Uterus (tissue), 2 donors: ENCODE data around the gene SOWAHD.

Source experiments
- CTCF ChIP-seq, 4 experiments: fragments of 200-600 bp in 2 of 4; fragments of 450-650 bp in 2 of 4; sonication (generic) in 2 of 4; IDR thresholded peaks; one replicate each; pipeline ENCODE4 v1.5.1; 2016 to 2019; ENCODE audit warnings: antibody characterized with exemption in 4 of 4, mild to moderate bottlenecking in 2 of 4, moderate library complexity in 1 of 4
- POLR2A ChIP-seq, 2 donors: fragments of 450-650 bp; IDR thresholded peaks; one replicate each; pipeline ENCODE4 v1.6.1; 2016; ENCODE audit warnings: antibody characterized with exemption in 2 of 2, mild to moderate bottlenecking in 1 of 2, moderate library complexity in 1 of 2

- TF ChIP-seq CTCF (IDR thresholded peaks at IDR 0.05) (no peak), POLR2A (IDR thresholded peaks at IDR 0.05) (no peak)
Measured at GRCh38 chrX:119760026-119760877, 1.9 kb downstream of the SOWAHD start.
